GM18526 (cell line): ENCODE results near the gene PPP5C.

Experiments used
- POLR2A ChIP-seq: IDR thresholded peaks from 3 replicates; pipeline ENCODE4 v1.6.1; 2011; ENCODE audit not compliant: insufficient read length; ENCODE audit errors: extremely low read depth

Gene PPP5C

DNA sequence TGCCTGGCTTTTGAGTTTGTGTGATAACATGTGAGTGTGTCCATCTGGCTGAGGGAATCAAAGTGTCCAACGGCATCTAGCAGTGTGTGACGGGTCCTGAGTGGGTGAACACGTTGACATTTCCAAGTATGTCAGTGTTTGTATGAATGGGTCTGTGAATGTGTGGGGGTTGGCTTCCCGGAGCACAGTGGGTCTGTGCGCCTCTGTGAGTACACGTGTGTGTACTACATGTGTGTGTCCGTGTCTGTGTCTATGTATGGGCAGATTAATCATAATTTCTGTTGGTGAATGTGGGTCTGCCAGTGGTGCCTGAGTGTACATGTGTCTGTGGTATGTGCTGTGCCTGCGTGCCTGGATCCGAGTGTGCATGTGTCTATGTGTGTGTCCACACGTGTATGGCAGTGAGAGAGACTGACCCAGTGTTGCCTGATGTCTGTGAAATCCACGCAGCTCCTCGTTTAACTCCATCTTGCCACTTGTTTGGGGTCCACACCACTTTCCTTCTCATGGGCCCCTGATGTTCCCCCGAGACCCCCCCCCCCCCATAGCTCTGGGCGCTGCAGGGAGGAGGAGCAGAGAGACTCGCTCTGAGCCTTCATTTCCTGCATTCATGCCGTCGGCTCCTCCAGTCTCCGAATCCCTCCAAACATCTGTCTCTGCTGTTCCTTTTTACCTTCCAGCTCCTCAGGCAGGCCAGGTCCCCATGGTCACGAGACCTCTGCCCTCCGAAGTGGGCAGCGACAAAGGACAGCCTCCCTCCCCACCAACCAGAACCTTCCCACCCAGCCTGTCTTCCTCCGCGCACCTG is 61.2 kb downstream of the PPP5C start:
- TF ChIP-seq POLR2A: no peak

DNA sequence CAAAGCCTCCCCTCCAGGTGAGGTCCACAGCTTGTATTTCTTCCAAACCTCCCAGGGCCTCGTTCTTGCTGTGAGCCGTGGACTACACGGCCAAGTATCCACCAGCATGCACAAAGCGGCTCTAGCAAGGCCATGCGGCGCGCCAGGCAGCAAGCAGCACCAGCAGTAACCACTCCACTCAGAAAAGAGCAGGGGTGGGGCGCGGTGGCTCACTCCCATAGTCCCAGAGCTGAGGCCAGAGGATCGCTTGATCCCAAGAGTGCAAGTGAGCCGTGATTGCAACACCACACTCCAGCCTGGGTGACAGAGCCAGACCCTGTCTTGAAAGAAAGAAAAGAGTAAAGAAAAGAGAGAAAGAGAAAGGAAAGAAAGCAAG is 61.8 kb downstream of the PPP5C start:
- TF ChIP-seq POLR2A: no peak

DNA sequence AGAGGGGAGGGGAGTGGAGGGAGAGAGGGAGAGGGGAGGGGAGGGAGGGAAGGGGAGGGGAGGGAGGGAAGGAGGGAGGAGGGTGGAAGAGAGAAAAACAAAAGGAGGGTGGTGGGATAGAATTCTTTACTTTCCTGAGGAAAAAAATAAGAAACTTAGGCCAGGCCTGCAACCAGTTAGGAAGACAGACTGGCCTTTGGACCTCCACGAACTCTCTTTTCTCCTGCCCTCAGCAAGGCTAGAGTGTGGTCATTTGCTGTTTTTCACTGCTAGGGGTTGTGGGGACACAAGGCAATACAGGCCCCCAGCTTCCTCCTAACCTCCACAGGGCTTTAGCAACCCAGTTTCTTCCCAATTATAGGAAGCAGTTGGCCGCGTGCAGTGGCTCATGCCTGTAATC is 62.3 kb downstream of the PPP5C start:
- TF ChIP-seq POLR2A: no peak

- TF ChIP-seq POLR2A: no peak
Measured at GRCh38 chr19:46410205-46411087, 63.6 kb downstream of the PPP5C start.

GRCh38 chr19:46411088-46411924 is 64.4 kb downstream of the PPP5C start:
- TF ChIP-seq POLR2A: no peak

GRCh38 chr19:46411925-46412649 is 65.2 kb downstream of the PPP5C start:
- no peak for TF ChIP-seq POLR2A

DNA sequence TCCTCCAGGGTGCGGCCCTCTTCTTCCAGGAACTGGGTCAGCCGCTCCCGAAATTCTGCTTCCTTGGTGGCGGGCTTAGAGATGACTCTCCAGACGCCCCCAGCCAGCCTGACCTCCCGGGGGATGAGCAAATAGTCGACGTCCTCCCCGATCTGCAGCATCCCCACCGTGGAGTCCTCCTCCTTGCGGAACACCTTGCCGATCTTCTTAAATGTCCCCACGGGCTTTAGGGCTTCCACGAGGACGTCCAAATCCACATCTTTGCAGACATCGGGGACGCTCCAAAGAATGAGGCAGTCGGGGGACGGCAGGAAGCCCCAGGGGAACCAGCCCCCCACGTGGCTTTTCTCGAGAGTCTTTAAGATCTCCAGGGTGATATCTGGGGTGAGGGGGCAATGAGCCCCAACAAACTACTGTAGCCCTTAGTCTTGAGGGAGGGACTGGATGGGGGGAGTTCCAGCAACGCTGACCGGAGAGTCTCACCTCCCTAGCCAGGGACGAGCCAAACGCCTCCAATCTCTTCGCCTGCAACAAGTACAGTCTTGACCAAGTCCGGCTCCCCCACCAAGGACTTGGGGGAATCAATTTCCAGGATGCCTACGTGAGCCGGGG is 65.9 kb downstream of the PPP5C start:
- TF ChIP-seq POLR2A: no peak

GRCh38 chr19:46413262-46414031 is 66.6 kb downstream of the PPP5C start, which contains the start of gene CCDC8:
Gene CCDC8, minus strand, starts transcription at chr19:46413564. Its CDS starts 754 bp downstream, at chr19:46412810.
- TF ChIP-seq POLR2A: no peak

GRCh38 chr19:46420056-46420455 is 73.2 kb downstream of the PPP5C start:
- TF ChIP-seq POLR2A: no peak

DNA sequence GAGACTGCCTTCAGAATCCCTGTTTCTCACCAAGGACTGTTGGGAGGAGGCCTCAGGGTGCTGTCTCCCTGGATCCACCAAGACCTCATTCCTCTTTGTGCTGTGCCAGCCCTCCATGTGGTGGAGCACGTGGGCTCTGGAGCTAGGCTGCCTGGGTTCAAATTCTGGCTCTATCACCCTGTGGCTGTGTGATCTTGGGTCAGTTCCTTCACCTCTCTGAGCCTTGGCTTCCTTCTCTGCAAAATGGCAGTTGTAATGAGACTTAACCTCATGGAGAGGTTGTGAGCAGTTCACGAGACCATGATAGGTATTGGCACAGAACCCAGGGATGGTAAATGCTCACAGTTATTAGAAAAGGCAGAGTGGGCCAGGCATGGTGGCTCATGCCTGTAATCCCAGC is 75.5 kb downstream of the PPP5C start:
- no peak for TF ChIP-seq POLR2A

GRCh38 chr19:46423188-46423587 is 76.3 kb downstream of the PPP5C start:
- TF ChIP-seq POLR2A: no peak

DNA sequence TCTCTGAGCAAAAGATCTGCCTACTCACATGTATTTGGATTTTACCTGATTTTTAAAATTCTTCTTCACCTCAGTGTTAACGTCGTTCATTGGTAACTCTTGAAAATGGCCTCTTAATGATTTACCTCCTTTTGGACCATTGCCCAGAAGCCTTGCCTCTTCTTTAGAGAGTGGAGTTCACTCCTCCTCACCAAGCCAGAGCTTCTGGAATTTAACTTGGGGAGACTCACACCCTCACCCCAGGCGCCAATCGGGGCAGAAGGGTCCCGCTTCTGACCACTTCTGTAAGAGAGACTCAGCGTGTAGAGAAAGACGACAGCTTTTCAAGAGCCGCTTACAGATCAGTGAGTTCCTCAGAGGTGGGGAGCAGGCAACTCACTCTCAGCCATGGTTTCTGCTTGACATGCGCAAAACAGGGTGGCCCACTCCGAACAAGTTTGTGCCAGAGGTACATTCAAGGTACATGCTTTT is 79.2 kb downstream of the PPP5C start:
- TF ChIP-seq POLR2A: no peak

- no peak for TF ChIP-seq POLR2A
Measured at GRCh38 chr19:46426506-46427162, 79.7 kb downstream of the PPP5C start.

DNA sequence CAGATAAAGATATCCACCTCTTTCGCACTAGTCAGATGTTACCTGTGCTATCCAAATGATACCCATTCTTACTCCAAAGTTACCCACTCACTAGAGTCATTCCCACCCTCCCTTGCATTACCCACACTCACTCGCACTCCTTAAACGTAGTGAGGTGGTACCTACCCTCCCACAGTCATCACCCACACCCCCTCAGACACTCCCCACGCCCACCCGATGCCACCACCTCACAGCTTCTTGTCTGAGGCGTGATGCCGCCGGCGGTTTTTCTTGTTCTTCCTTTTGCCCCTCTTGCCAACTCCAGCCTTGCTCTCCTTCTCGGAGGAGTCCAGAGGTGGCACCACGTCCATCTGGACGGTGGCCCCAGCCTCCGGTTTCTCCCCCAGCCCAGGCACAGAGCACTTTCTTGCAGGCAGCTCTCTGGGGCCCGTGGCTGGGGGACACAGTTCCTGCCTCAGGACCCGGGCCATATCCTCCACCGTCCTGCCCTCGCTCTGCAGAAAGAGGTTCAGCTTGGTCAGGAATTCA is 80.7 kb downstream of the PPP5C start:
- TF ChIP-seq POLR2A: no peak
